ENCODE results near the gene VAV3. TPM values are rescaled to one million over a fixed set of nuclear protein-coding genes. Genes with fewer than 3 reads are reported as not detected.

Gene VAV3
- total and polyA plus RNA-seq, 12 donors: 0.72 to 3.4 (median 1.9) TPM

- H3K4me3 ChIP-seq: no peak overlapping the region
- intact Hi-C loops (cut with DNase I): no loop called here
- DNase-seq: no peak
- ATAC-seq: no peak
- no peaks in the 10 kb centered on the region for H3K36me3 ChIP-seq
- no peak overlapping the region for H3K27ac ChIP-seq
- no peaks in the 10 kb centered on the region for H3K27me3 ChIP-seq
- no peaks in the 10 kb centered on the region for H3K4me1 ChIP-seq
- 75 to 88% methylated on average over 5 of the region's 5 CpGs for WGBS, 2 donors
- TF ChIP-seq CTCF (IDR thresholded peaks at IDR 0.05): no peak
- H3K9me3 ChIP-seq: peaks cover 0 to 7% (median 0%) of the 10 kb centered on the region in 11 donors
Observed at GRCh38 chr1:107633596-107633995, 331.4 kb downstream of the VAV3 start.

- DNase-seq: no peak
- no peak for ATAC-seq
- Histone ChIP-seq H3K27me3 (no peaks in the 10 kb centered on the region), H3K36me3 (no peaks in the 10 kb centered on the region), H3K27ac (no peak overlapping the region), H3K4me1 (no peaks in the 10 kb centered on the region), H3K9me3 (no peaks in the 10 kb centered on the region), H3K4me3 (no peak overlapping the region)
- no peak for TF ChIP-seq CTCF (IDR thresholded peaks at IDR 0.05)
- intact Hi-C loops (cut with DNase I): no loop called here
- 83 to 85% methylated on average over 2 of the region's 2 CpGs for WGBS, 2 donors
Observed at GRCh38 chr1:107626073-107626796, 338.7 kb downstream of the VAV3 start.

GRCh38 chr1:107625405-107626029, 339.5 kb downstream of the VAV3 start:
- WGBS, 2 donors: 87 to 96% methylated on average over 4 of the region's 4 CpGs
- intact Hi-C loops (cut with DNase I): no loop called here
- no peaks in the 10 kb centered on the region for H3K9me3 ChIP-seq
- ATAC-seq: no peak
- TF ChIP-seq CTCF (IDR thresholded peaks at IDR 0.05): no peak
- DNase-seq: no peak
- H3K4me1 ChIP-seq: no peaks in the 10 kb centered on the region
- H3K36me3 ChIP-seq: no peaks in the 10 kb centered on the region
- H3K27me3 ChIP-seq: no peaks in the 10 kb centered on the region
- no peak overlapping the region for H3K4me3 ChIP-seq
- no peak overlapping the region for H3K27ac ChIP-seq

- ATAC-seq: no peak
- Histone ChIP-seq H3K27me3 (no peaks in the 10 kb centered on the region), H3K4me1 (no peaks in the 10 kb centered on the region), H3K4me3 (no peak overlapping the region), H3K36me3 (no peaks in the 10 kb centered on the region), H3K27ac (no peak overlapping the region), H3K9me3 (no peaks in the 10 kb centered on the region)
- WGBS, 2 donors: 88 to 92% methylated on average over 2 of the region's 2 CpGs
- intact Hi-C loops (cut with DNase I): no loop called here
- DNase-seq: no peak
- TF ChIP-seq CTCF (IDR thresholded peaks at IDR 0.05): no peak
Observed at GRCh38 chr1:107623431-107623830, 341.5 kb downstream of the VAV3 start.
